A673 (cell line): ENCODE results near the gene ZNF718.

Experiments
- CTCF ChIP-seq: fragments of 300-800, 200-600 bp; sonication (generic); conservative IDR thresholded peaks from 2 replicates; pipeline ENCODE4 v1.5.1; 2017; ENCODE audit warnings: low read depth, mild to moderate bottlenecking, antibody characterized with exemption, low read length, moderate library complexity, mixed read lengths
- EZH2 ChIP-seq: fragments of 200-600 bp; sonication (generic); IDR thresholded peaks from 2 replicates; pipeline ENCODE4 v1.6.1; 2017; ENCODE audit warnings: borderline replicate concordance, low read depth, mild to moderate bottlenecking, mixed read lengths, antibody characterized with exemption, low read length; ENCODE audit not compliant: poor library complexity, severe bottlenecking

- no peak for TF ChIP-seq CTCF
- TF ChIP-seq EZH2 = no peak
These were observed 14.6 kb downstream of the ZNF718 start for GRCh38 chr4:138935-139334.
